Activated naive CD4-positive, alpha-beta T cell treated with Interleukin-2 at 50 U/mL for 16 hours (primary cell): ENCODE results near the gene CENPV.
"Not testable (repeated sequence)": the region's sequence is repeated elsewhere in the genome, so short reads cannot be mapped to it uniquely, and the experiment has no call there.

Source experiments
- DNase-seq: peaks from one replicate; pipeline ENCODE4 v3.0.0-alpha.2; 2020

CENPV gene

GRCh38 chr17:16353317-16354174 is at the start of gene CENPV:
TSS of gene CENPV (minus strand) at chr17:16353469. CDS start at chr17:16353436, 33 bp downstream.
- DNase-seq: peak; percentile 67

GRCh38 chr17:16398270-16399267 is 45.3 kb upstream of the CENPV start:
- DNase-seq: no peak

GRCh38 chr17:16396693-16397092 is 43.4 kb upstream of the CENPV start:
- DNase-seq: not testable (repeated sequence)

GRCh38 chr17:16395887-16396286 is 42.6 kb upstream of the CENPV start:
- DNase-seq: not testable (repeated sequence)

GRCh38 chr17:16392491-16392890 is 39.2 kb upstream of the CENPV start:
- not testable (repeated sequence) for DNase-seq

GRCh38 chr17:16391451-16391850 is 38.2 kb upstream of the CENPV start:
- no peak for DNase-seq

GRCh38 chr17:16386126-16386507 is 32.8 kb upstream of the CENPV start:
- not testable (repeated sequence) for DNase-seq

- DNase-seq: no peak
Measured at GRCh38 chr17:16384557-16384956, 31.3 kb upstream of the CENPV start.

GRCh38 chr17:16383772-16384287 is 30.6 kb upstream of the CENPV start:
- no peak for DNase-seq

- no peak for DNase-seq
Measured at GRCh38 chr17:16383216-16383615, 29.9 kb upstream of the CENPV start.

GRCh38 chr17:16381496-16381820 is 28.2 kb upstream of the CENPV start:
- DNase-seq: peak; percentile 53

- DNase-seq: peak; percentile 95
Measured at GRCh38 chr17:16380640-16381495, 27.6 kb upstream of the CENPV start, which contains the start of gene UBB. TSS of gene UBB (plus strand) at chr17:16381091. CDS start at chr17:16381908, 817 bp downstream.

- no peak for DNase-seq
Measured at GRCh38 chr17:16379654-16380053, 26.4 kb upstream of the CENPV start.

- no peak for DNase-seq
Measured at GRCh38 chr17:16378636-16379282, 25.5 kb upstream of the CENPV start.

- DNase-seq: no peak
Measured at GRCh38 chr17:16377941-16378341, 24.7 kb upstream of the CENPV start.

- DNase-seq: no peak
Measured at GRCh38 chr17:16374146-16374938, 21.1 kb upstream of the CENPV start.

GRCh38 chr17:16371742-16372141 is 18.5 kb upstream of the CENPV start:
- no peak for DNase-seq

- no peak for DNase-seq
Measured at GRCh38 chr17:16364625-16365024, 11.4 kb upstream of the CENPV start.

- peak; percentile 77 for DNase-seq
Measured at GRCh38 chr17:16363749-16364536, 10.7 kb upstream of the CENPV start.

- peak; percentile 26 for DNase-seq
Measured at GRCh38 chr17:16361874-16362273, 8.6 kb upstream of the CENPV start.
